Peyer's patch (tissue), 4 donors: Measurements from ENCODE around the gene JPH4.

Experiments used
- POLR2A ChIP-seq, 2 donors: fragments of 450-650 bp; IDR thresholded peaks; one replicate each; pipeline ENCODE4 v1.5.1; 2017; ENCODE audit warnings: antibody characterized with exemption in 2 of 2, mild to moderate bottlenecking in 2 of 2, moderate library complexity in 2 of 2
- TF ChIP-seq, protein P1 (sequence below), 6 experiments: fragments of 450-650 bp in 4 of 6; fragments of 200-600 bp in 2 of 6; sonication (generic) in 1 of 6; IDR thresholded peaks; one replicate each; pipeline ENCODE4 v1.5.1; 2017 to 2019; ENCODE audit warnings: antibody characterized with exemption in 6 of 6, mild to moderate bottlenecking in 3 of 6, moderate library complexity in 1 of 6

DNA sequence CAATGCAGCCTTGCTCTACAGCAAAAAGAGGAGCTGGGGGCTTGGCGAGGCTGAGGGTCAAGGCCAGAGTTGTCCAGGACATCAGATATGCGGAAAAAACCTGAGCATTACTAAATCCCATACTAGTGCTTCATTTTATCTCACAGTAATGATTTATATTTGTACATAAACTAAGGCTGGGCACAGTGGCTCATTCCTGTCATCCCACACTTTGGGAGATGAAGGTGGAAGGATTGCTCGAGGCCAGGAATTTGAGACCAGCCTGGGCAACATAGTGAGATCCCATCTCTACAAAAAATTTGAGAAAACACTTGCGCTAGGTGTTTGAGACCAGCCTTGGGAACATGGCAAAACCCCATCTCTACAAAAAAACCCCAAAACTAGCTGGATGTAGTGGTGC is 11.6 kb upstream of the JPH4 start:
- TF ChIP-seq, protein P1, sequence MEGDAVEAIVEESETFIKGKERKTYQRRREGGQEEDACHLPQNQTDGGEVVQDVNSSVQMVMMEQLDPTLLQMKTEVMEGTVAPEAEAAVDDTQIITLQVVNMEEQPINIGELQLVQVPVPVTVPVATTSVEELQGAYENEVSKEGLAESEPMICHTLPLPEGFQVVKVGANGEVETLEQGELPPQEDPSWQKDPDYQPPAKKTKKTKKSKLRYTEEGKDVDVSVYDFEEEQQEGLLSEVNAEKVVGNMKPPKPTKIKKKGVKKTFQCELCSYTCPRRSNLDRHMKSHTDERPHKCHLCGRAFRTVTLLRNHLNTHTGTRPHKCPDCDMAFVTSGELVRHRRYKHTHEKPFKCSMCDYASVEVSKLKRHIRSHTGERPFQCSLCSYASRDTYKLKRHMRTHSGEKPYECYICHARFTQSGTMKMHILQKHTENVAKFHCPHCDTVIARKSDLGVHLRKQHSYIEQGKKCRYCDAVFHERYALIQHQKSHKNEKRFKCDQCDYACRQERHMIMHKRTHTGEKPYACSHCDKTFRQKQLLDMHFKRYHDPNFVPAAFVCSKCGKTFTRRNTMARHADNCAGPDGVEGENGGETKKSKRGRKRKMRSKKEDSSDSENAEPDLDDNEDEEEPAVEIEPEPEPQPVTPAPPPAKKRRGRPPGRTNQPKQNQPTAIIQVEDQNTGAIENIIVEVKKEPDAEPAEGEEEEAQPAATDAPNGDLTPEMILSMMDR (IDR thresholded peaks at IDR 0.05), result no peak
- no peak for TF ChIP-seq POLR2A (IDR thresholded peaks at IDR 0.05)
